Hepatocyte (in vitro differentiated cells): ENCODE results near the gene LDLR. TPM values are rescaled to one million over a fixed set of nuclear protein-coding genes. Genes with fewer than 3 reads are reported as not detected.

ENCODE experiments used
- DNase-seq: peaks from one replicate; pipeline ENCODE4 v3.0.0-alpha.2; 2016; ENCODE audit warnings: low spot score
- H2AFZ ChIP-seq: fragments of 200-600 bp; sonication (generic); 2 replicates; pipeline ENCODE4 v1.6.0; 2016; ENCODE audit warnings: antibody characterized with exemption, mild to moderate bottlenecking
- H3K27ac ChIP-seq: fragments of 200-600 bp; sonication (generic); 2 replicates; pipeline ENCODE4 v1.5.1; 2016; ENCODE audit warnings: mild to moderate bottlenecking
- H3K27me3 ChIP-seq: fragments of 200-600 bp; sonication (generic); 2 replicates; pipeline ENCODE4 v1.6.1; 2016
- H3K36me3 ChIP-seq: fragments of 200-600 bp; sonication (generic); replicated peaks from 2 replicates; pipeline ENCODE4 v1.5.1; 2016; ENCODE audit warnings: low read depth; ENCODE audit not compliant: insufficient read depth
- H3K4me1 ChIP-seq: fragments of 200-600 bp; sonication (generic); 2 replicates; pipeline ENCODE4 v1.5.1; 2016; ENCODE audit warnings: mild to moderate bottlenecking, moderate library complexity; ENCODE audit not compliant: insufficient read depth
- H3K4me2 ChIP-seq: fragments of 200-600 bp; sonication (generic); 2 replicates; pipeline ENCODE4 v1.6.0; 2016
- H3K4me3 ChIP-seq: fragments of 200-600 bp; sonication (generic); 2 replicates; pipeline ENCODE4 v1.5.1; 2016; ENCODE audit warnings: mild to moderate bottlenecking
- H3K79me2 ChIP-seq: fragments of 200-600 bp; sonication (generic); 2 replicates; pipeline ENCODE4 v1.6.0; 2017; ENCODE audit warnings: mild to moderate bottlenecking
- H3K9me2 ChIP-seq: fragments of 200-600 bp; sonication (generic); replicated peaks from 2 replicates; pipeline ENCODE4 v1.6.0; 2017; ENCODE audit warnings: mild to moderate bottlenecking; ENCODE audit not compliant: insufficient read depth
- H3K9me3 ChIP-seq: fragments of 200-600 bp; sonication (generic); 2 replicates; pipeline ENCODE4 v1.5.1; 2016; ENCODE audit warnings: low read depth, mild to moderate bottlenecking
- H4K20me1 ChIP-seq: fragments of 200-600 bp; sonication (generic); 2 replicates; pipeline ENCODE4 v1.6.0; 2016; ENCODE audit warnings: mild to moderate bottlenecking; ENCODE audit not compliant: insufficient read depth, poor library complexity, severe bottlenecking
- CTCF ChIP-seq: fragments of 200-600 bp; sonication (generic); IDR thresholded peaks from 2 replicates; pipeline ENCODE4 v1.5.1; 2016; ENCODE audit warnings: antibody characterized with exemption, mild to moderate bottlenecking; ENCODE audit not compliant: poor library complexity
- EZH2 ChIP-seq: fragments of 200-600 bp; sonication (generic); IDR thresholded peaks from 2 replicates; pipeline ENCODE4 v1.6.1; 2016; ENCODE audit warnings: antibody characterized with exemption, mild to moderate bottlenecking, borderline replicate concordance
- EZH2phosphoT487 ChIP-seq: fragments of 200-600 bp; sonication (generic); IDR thresholded peaks from one replicate; pipeline ENCODE4 v1.6.1; 2018; ENCODE audit warnings: antibody characterized with exemption, mild to moderate bottlenecking, low read depth, moderate library complexity; ENCODE audit not compliant: unreplicated experiment, severe bottlenecking
- WGBS: methylation state at CpG from one replicate; pipeline ENCODE4 v1.1.6; 2016; ENCODE audit warnings: low lambda C conversion rate; ENCODE audit errors: missing lambda C conversion rate; 5-methylcytosine and 5-hydroxymethylcytosine counted together
- polyA plus RNA-seq: library from polyadenylated mRNA; unstranded; fragments of >200 nt; fragmentation: Nextera tagmentation; extraction: Ambion mirVana; gene quantifications from 2 replicates; pipeline ENCODE4 v1.2.1, GENCODE V29; 2016
- total RNA-seq: library from RNA; depleted of rRNA; stranded (reverse); fragments of >200 nt; gene quantifications from 2 replicates; pipeline ENCODE4 v1.2.3, GENCODE V29; 2014

LDLR gene
- total and polyA plus RNA-seq, 2 experiments from 2014 or later, result 123 to 126 TPM

GRCh38 chr19:11151181-11151580 lies 61.9 kb downstream of the LDLR start:
- Histone ChIP-seq H3K27me3 (no peaks in the 10 kb centered on the region), H4K20me1 (no peaks in the 10 kb centered on the region), H3K9me3 (no peaks in the 10 kb centered on the region), H3K4me1 (peaks cover 3% of the 10 kb centered on the region), H3K79me2 (peaks cover 38% of the 10 kb centered on the region), H3K27ac (peak overlapping the region; percentile 44), H3K4me3 (no peak overlapping the region), H3K4me2 (no peak overlapping the region), H3K36me3 (no peaks in the 10 kb centered on the region), H3K9me2 (no peaks in the 10 kb centered on the region), H2AFZ (no peak overlapping the region)
- no peak for TF ChIP-seq EZH2phosphoT487
- TF ChIP-seq EZH2, result no peak
- TF ChIP-seq CTCF, result no peak
- WGBS, result 86% methylated on average over 7 of the region's 7 CpGs
- DNase-seq, result no peak

GRCh38 chr19:11152318-11153062 lies 63.2 kb downstream of the LDLR start:
- no peak overlapping the region for H3K4me2 ChIP-seq
- peak overlapping the region; percentile 66 for H3K27ac ChIP-seq
- peaks cover 38% of the 10 kb centered on the region for H3K79me2 ChIP-seq
- H2AFZ ChIP-seq, result no peak overlapping the region
- H3K9me3 ChIP-seq, result no peaks in the 10 kb centered on the region
- no peaks in the 10 kb centered on the region for H4K20me1 ChIP-seq
- H3K9me2 ChIP-seq, result no peaks in the 10 kb centered on the region
- no peak for TF ChIP-seq EZH2phosphoT487
- TF ChIP-seq EZH2, result no peak
- no peak for TF ChIP-seq CTCF
- H3K4me3 ChIP-seq, result no peak overlapping the region
- peaks cover 5% of the 10 kb centered on the region for H3K4me1 ChIP-seq
- no peaks in the 10 kb centered on the region for H3K27me3 ChIP-seq
- H3K36me3 ChIP-seq, result no peaks in the 10 kb centered on the region
- DNase-seq, result no peak
- 84% methylated on average over 11 of the region's 11 CpGs for WGBS

- WGBS, result 56% methylated on average over 6 of the region's 6 CpGs
- Histone ChIP-seq H3K36me3 (no peaks in the 10 kb centered on the region), H3K27ac (no peak overlapping the region), H4K20me1 (no peaks in the 10 kb centered on the region), H3K79me2 (peaks cover 38% of the 10 kb centered on the region), H2AFZ (no peak overlapping the region), H3K27me3 (no peaks in the 10 kb centered on the region), H3K9me3 (no peaks in the 10 kb centered on the region), H3K4me1 (peaks cover 9% of the 10 kb centered on the region), H3K4me2 (peak overlapping the region; percentile 83), H3K9me2 (no peaks in the 10 kb centered on the region), H3K4me3 (no peak overlapping the region)
- no peak for TF ChIP-seq EZH2
- TF ChIP-seq EZH2phosphoT487, result no peak
- no peak for TF ChIP-seq CTCF
- no peak for DNase-seq
These were observed 65.4 kb downstream of the LDLR start for GRCh38 chr19:11154683-11155047.
